ENCODE data around the gene CERCAM.
"Not testable (repeated sequence)": the region's sequence is repeated elsewhere in the genome, so short reads cannot be mapped to it uniquely, and the experiment has no call there.

The CERCAM gene

GRCh38 chr9:128419061-128419925, 1.4 kb upstream of the CERCAM start:
- DNase-seq (ENCODE audit: low spot score): peak; percentile 58

GRCh38 chr9:128420060-128420650, 502 bp upstream of the CERCAM start:
- DNase-seq (ENCODE audit: low spot score): no peak

- DNase-seq (ENCODE audit: low spot score): no peak
Observed at GRCh38 chr9:128421482-128421996, 882 bp downstream of the CERCAM start.

- DNase-seq (ENCODE audit: low spot score): not testable (repeated sequence)
Observed at GRCh38 chr9:128422022-128422782, 1.5 kb downstream of the CERCAM start.

- no peak for DNase-seq (ENCODE audit: low spot score)
Observed at GRCh38 chr9:128422783-128423150, 2.1 kb downstream of the CERCAM start.

GRCh38 chr9:128423356-128423755, 2.7 kb downstream of the CERCAM start:
- DNase-seq (ENCODE audit: low spot score): not testable (repeated sequence)

- DNase-seq (ENCODE audit: low spot score): no peak
Observed at GRCh38 chr9:128424268-128424780, 3.7 kb downstream of the CERCAM start.

GRCh38 chr9:128428644-128429512, 8.2 kb downstream of the CERCAM start:
- DNase-seq (ENCODE audit: low spot score): no peak

GRCh38 chr9:128429513-128430086, 8.9 kb downstream of the CERCAM start:
- no peak for DNase-seq (ENCODE audit: low spot score)

- DNase-seq (ENCODE audit: low spot score): no peak
Observed at GRCh38 chr9:128431207-128431606, 10.6 kb downstream of the CERCAM start.

GRCh38 chr9:128434340-128434739, 13.7 kb downstream of the CERCAM start:
- DNase-seq (ENCODE audit: low spot score): no peak

GRCh38 chr9:128435611-128436010, 15.0 kb downstream of the CERCAM start:
- DNase-seq (ENCODE audit: low spot score): no peak

- DNase-seq (ENCODE audit: low spot score): peak; percentile 90
Observed at GRCh38 chr9:128438343-128439109, 17.9 kb downstream of the CERCAM start.

GRCh38 chr9:128439273-128439672, 18.6 kb downstream of the CERCAM start:
- no peak for DNase-seq (ENCODE audit: low spot score)

- DNase-seq (ENCODE audit: low spot score): no peak
Observed at GRCh38 chr9:128442150-128442549, 21.5 kb downstream of the CERCAM start.

GRCh38 chr9:128446505-128446904, 25.8 kb downstream of the CERCAM start:
- DNase-seq (ENCODE audit: low spot score): not testable (repeated sequence)

- DNase-seq (ENCODE audit: low spot score): no peak
Observed at GRCh38 chr9:128448746-128449145, 28.1 kb downstream of the CERCAM start.

- no peak for DNase-seq (ENCODE audit: low spot score)
Observed at GRCh38 chr9:128454991-128455390, 34.3 kb downstream of the CERCAM start.

GRCh38 chr9:128455849-128456612, 35.4 kb downstream of the CERCAM start, which contains the start of gene ODF2:
TSS of gene ODF2 (plus strand) at chr9:128456006. CDS start at chr9:128456092, 86 bp downstream.
- peak; percentile 99 for DNase-seq (ENCODE audit: low spot score)
